HEK293 (cell line): ENCODE measurements around the gene OPN4.
A peak's percentile ranks its signal among the peaks of the same experiment; 100 is the strongest.

Experiments used
- KLF1 ChIP-seq: fragments of 450-650 bp; formaldehyde crosslinking; IDR thresholded peaks from 2 replicates; pipeline ENCODE4 v1.5.1; 2016; ENCODE audit warnings: missing biosample characterization, missing genetic modification characterization
- KLF8 ChIP-seq: fragments of 450-650 bp; formaldehyde crosslinking; IDR thresholded peaks from 2 replicates; pipeline ENCODE4 v1.5.1; 2016; ENCODE audit warnings: missing biosample characterization, missing genetic modification characterization
- MEIS1 ChIP-seq: sonication (generic); formaldehyde crosslinking; IDR thresholded peaks from 2 replicates; pipeline ENCODE4 v1.8.1; 2022; ENCODE audit warnings: missing genetic modification reagents, mild to moderate bottlenecking, borderline replicate concordance
- OVOL3 ChIP-seq: fragments of 450-650 bp; formaldehyde crosslinking; IDR thresholded peaks from 2 replicates; pipeline ENCODE4 v1.5.1; 2016; ENCODE audit warnings: missing biosample characterization, missing genetic modification characterization
- YY1 ChIP-seq: fragments of 450-650 bp; formaldehyde crosslinking; IDR thresholded peaks from 2 replicates; pipeline ENCODE4 v1.5.1; 2018; ENCODE audit warnings: missing biosample characterization, missing genetic modification characterization
- ZBTB1 ChIP-seq: fragments of 450-650 bp; formaldehyde crosslinking; IDR thresholded peaks from 2 replicates; pipeline ENCODE4 v1.5.1; 2016; ENCODE audit warnings: missing biosample characterization, missing genetic modification characterization
- ZBTB8A ChIP-seq: fragments of 450-650 bp; formaldehyde crosslinking; IDR thresholded peaks from 2 replicates; pipeline ENCODE4 v1.5.1; 2016; ENCODE audit warnings: missing biosample characterization, missing genetic modification characterization
- ZFP3 ChIP-seq: fragments of 450-650 bp; formaldehyde crosslinking; IDR thresholded peaks from 2 replicates; pipeline ENCODE4 v1.5.1; 2016; ENCODE audit warnings: low read depth, missing biosample characterization, missing genetic modification characterization
- ZNF132 ChIP-seq: fragments of 450-650 bp; formaldehyde crosslinking; IDR thresholded peaks from 2 replicates; pipeline ENCODE4 v1.5.1; 2017; ENCODE audit warnings: missing biosample characterization, missing genetic modification characterization, borderline replicate concordance
- ZNF223 ChIP-seq: fragments of 450-650 bp; formaldehyde crosslinking; IDR thresholded peaks from 2 replicates; pipeline ENCODE4 v1.5.1; 2016; ENCODE audit warnings: missing biosample characterization, missing genetic modification characterization
- ZNF335 ChIP-seq: fragments of 450-650 bp; formaldehyde crosslinking; conservative IDR thresholded peaks from 2 replicates; pipeline ENCODE4 v1.5.1; 2016; ENCODE audit warnings: missing biosample characterization, missing genetic modification characterization
- ZNF423 ChIP-seq: fragments of 450-650 bp; formaldehyde crosslinking; IDR thresholded peaks from 2 replicates; pipeline ENCODE4 v1.5.1; 2016; ENCODE audit warnings: missing biosample characterization, missing genetic modification characterization
- ZNF48 ChIP-seq: fragments of 450-650 bp; formaldehyde crosslinking; IDR thresholded peaks from 2 replicates; pipeline ENCODE4 v1.5.1; 2016; ENCODE audit warnings: missing biosample characterization, missing genetic modification characterization
- ZNF549 ChIP-seq: fragments of 450-650 bp; IDR thresholded peaks from 2 replicates; pipeline ENCODE4 v1.5.1; 2018; ENCODE audit warnings: missing biosample characterization, missing genetic modification characterization, mild to moderate bottlenecking, inconsistent platforms, moderate library complexity
- ZNF600 ChIP-seq: fragments of 450-650 bp; formaldehyde crosslinking; IDR thresholded peaks from 2 replicates; pipeline ENCODE4 v1.5.1; 2016; ENCODE audit warnings: missing biosample characterization, missing genetic modification characterization
- ZNF660 ChIP-seq: fragments of 450-650 bp; IDR thresholded peaks from 2 replicates; pipeline ENCODE4 v1.5.1; 2018; ENCODE audit warnings: missing biosample characterization, mild to moderate bottlenecking, missing genetic modification characterization
- ZNF76 ChIP-seq: fragments of 450-650 bp; formaldehyde crosslinking; IDR thresholded peaks from 2 replicates; pipeline ENCODE4; 2016; ENCODE audit warnings: low read depth, missing biosample characterization, missing genetic modification characterization, borderline replicate concordance
- TF ChIP-seq, protein P1 (sequence below): fragments of 450-650 bp; formaldehyde crosslinking; conservative IDR thresholded peaks from 2 replicates; pipeline ENCODE4 v1.5.1; 2016; ENCODE audit warnings: low read depth, missing biosample characterization, missing genetic modification characterization
- TF ChIP-seq, protein P2 (sequence below): fragments of 450-650 bp; formaldehyde crosslinking; IDR thresholded peaks from 2 replicates; pipeline ENCODE4 v1.5.1; 2016; ENCODE audit warnings: missing biosample characterization, missing genetic modification characterization
- TF ChIP-seq, protein P3 (sequence below): fragments of 450-650 bp; formaldehyde crosslinking; IDR thresholded peaks from 2 replicates; pipeline ENCODE4 v1.5.1; 2016; ENCODE audit warnings: missing biosample characterization, missing genetic modification characterization
- TF ChIP-seq, protein P4 (sequence below): fragments of 450-650 bp; formaldehyde crosslinking; IDR thresholded peaks from 2 replicates; pipeline ENCODE4 v1.5.1; 2017; ENCODE audit warnings: missing biosample characterization, missing genetic modification characterization
- TF ChIP-seq, protein P5 (sequence below): fragments of 450-650 bp; formaldehyde crosslinking; IDR thresholded peaks from 2 replicates; pipeline ENCODE4 v1.5.1; 2016; ENCODE audit warnings: missing biosample characterization, missing genetic modification characterization
- TF ChIP-seq, protein P6 (sequence below): fragments of 450-650 bp; IDR thresholded peaks from 2 replicates; pipeline ENCODE4 v1.5.1; 2018; ENCODE audit warnings: missing biosample characterization, mild to moderate bottlenecking, missing genetic modification characterization
- TF ChIP-seq, protein P7 (sequence below): fragments of 450-650 bp; formaldehyde crosslinking; IDR thresholded peaks from 2 replicates; pipeline ENCODE4 v1.5.1; 2016; ENCODE audit warnings: missing biosample characterization, missing genetic modification characterization

The OPN4 gene

DNA sequence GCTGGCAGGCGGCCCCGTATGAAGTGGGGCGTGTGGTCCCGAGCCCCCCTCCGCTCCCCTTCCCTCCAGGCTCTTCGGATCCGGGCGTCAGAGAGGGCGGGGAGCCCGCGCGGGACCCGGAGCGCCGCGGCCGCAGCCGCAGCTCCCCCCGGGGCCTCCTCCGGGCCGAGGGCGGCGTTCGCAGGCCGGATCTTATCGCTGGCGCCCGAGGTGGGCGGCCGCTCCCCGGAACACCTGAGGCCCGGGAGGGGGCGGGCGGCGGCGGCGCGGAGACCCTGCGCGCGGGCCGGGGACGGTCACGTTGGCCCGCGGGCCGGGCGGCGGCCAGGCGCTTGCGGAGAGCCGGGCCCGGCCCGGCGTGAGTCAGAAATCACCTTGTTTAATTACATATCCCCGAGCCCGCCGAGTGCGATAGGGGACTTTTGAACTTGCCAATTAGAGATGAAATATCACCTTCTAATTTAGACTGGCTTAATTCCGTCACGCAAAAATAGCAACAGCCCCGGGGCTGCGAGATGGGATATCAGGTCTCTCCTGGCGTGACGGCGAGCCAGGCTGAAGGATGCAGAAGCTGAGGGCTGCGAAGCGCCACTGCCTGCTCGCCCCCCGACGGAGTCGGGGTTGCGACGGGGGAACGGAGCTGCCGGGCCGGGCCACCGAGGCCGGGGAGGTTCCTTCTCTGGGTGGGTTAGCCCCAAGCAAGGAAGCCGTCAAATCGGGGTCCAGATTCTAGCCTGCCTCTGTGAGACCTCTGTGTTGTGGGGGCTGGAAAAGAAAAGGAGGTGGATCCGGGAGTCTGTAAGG, 57.4 kb downstream of the OPN4 start (continued):
- TF ChIP-seq, protein P1, sequence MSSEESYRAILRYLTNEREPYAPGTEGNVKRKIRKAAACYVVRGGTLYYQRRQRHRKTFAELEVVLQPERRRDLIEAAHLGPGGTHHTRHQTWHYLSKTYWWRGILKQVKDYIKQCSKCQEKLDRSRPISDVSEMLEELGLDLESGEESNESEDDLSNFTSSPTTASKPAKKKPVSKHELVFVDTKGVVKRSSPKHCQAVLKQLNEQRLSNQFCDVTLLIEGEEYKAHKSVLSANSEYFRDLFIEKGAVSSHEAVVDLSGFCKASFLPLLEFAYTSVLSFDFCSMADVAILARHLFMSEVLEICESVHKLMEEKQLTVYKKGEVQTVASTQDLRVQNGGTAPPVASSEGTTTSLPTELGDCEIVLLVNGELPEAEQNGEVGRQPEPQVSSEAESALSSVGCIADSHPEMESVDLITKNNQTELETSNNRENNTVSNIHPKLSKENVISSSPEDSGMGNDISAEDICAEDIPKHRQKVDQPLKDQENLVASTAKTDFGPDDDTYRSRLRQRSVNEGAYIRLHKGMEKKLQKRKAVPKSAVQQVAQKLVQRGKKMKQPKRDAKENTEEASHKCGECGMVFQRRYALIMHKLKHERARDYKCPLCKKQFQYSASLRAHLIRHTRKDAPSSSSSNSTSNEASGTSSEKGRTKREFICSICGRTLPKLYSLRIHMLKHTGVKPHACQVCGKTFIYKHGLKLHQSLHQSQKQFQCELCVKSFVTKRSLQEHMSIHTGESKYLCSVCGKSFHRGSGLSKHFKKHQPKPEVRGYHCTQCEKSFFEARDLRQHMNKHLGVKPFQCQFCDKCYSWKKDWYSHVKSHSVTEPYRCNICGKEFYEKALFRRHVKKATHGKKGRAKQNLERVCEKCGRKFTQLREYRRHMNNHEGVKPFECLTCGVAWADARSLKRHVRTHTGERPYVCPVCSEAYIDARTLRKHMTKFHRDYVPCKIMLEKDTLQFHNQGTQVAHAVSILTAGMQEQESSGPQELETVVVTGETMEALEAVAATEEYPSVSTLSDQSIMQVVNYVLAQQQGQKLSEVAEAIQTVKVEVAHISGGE: 0 out of 2 replicates have a peak, but pooled peaks have one; percentile 20
- TF ChIP-seq, protein P2, sequence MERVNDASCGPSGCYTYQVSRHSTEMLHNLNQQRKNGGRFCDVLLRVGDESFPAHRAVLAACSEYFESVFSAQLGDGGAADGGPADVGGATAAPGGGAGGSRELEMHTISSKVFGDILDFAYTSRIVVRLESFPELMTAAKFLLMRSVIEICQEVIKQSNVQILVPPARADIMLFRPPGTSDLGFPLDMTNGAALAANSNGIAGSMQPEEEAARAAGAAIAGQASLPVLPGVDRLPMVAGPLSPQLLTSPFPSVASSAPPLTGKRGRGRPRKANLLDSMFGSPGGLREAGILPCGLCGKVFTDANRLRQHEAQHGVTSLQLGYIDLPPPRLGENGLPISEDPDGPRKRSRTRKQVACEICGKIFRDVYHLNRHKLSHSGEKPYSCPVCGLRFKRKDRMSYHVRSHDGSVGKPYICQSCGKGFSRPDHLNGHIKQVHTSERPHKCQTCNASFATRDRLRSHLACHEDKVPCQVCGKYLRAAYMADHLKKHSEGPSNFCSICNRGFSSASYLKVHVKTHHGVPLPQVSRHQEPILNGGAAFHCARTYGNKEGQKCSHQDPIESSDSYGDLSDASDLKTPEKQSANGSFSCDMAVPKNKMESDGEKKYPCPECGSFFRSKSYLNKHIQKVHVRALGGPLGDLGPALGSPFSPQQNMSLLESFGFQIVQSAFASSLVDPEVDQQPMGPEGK: peak; percentile 80
- no peak for TF ChIP-seq ZNF223
- no peak for TF ChIP-seq ZFP3 (tag by site-specific recombination)
- no peak for TF ChIP-seq KLF1 (tag by site-specific recombination)
- TF ChIP-seq ZNF132 (tag by site-specific recombination): no peak
- no peak for TF ChIP-seq ZNF423 (tag by site-specific recombination)
- TF ChIP-seq ZBTB1 (tag by site-specific recombination): no peak
- TF ChIP-seq, protein P3, sequence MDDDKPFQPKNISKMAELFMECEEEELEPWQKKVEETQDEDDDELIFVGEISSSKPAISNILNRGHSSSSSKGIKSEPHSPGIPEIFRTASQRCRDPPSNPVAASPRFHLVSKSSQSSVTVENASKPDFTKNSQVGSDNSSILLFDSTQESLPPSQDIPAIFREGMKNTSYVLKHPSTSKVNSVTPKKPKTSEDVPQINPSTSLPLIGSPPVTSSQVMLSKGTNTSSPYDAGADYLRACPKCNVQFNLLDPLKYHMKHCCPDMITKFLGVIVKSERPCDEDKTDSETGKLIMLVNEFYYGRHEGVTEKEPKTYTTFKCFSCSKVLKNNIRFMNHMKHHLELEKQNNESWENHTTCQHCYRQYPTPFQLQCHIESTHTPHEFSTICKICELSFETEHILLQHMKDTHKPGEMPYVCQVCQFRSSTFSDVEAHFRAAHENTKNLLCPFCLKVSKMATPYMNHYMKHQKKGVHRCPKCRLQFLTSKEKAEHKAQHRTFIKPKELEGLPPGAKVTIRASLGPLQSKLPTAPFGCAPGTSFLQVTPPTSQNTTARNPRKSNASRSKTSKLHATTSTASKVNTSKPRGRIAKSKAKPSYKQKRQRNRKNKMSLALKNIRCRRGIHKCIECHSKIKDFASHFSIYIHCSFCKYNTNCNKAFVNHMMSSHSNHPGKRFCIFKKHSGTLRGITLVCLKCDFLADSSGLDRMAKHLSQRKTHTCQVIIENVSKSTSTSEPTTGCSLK (tag by site-specific recombination): no peak
- no peak for TF ChIP-seq KLF8 (tag by site-specific recombination)
- peak; percentile 74 for TF ChIP-seq ZNF335
- TF ChIP-seq OVOL3: no peak
- TF ChIP-seq, protein P4, sequence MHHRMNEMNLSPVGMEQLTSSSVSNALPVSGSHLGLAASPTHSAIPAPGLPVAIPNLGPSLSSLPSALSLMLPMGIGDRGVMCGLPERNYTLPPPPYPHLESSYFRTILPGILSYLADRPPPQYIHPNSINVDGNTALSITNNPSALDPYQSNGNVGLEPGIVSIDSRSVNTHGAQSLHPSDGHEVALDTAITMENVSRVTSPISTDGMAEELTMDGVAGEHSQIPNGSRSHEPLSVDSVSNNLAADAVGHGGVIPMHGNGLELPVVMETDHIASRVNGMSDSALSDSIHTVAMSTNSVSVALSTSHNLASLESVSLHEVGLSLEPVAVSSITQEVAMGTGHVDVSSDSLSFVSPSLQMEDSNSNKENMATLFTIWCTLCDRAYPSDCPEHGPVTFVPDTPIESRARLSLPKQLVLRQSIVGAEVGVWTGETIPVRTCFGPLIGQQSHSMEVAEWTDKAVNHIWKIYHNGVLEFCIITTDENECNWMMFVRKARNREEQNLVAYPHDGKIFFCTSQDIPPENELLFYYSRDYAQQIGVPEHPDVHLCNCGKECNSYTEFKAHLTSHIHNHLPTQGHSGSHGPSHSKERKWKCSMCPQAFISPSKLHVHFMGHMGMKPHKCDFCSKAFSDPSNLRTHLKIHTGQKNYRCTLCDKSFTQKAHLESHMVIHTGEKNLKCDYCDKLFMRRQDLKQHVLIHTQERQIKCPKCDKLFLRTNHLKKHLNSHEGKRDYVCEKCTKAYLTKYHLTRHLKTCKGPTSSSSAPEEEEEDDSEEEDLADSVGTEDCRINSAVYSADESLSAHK (tag by site-specific recombination): no peak
- peak; percentile 66 for TF ChIP-seq ZNF600
- no peak for TF ChIP-seq ZNF549 (tag by site-specific recombination)
- no peak for TF ChIP-seq YY1 (tag by site-specific recombination)
- no peak for TF ChIP-seq MEIS1
- 0 out of 2 replicates have a peak, but pooled peaks have one; percentile 9 for TF ChIP-seq ZNF76 (tag by site-specific recombination)
- TF ChIP-seq, protein P5, sequence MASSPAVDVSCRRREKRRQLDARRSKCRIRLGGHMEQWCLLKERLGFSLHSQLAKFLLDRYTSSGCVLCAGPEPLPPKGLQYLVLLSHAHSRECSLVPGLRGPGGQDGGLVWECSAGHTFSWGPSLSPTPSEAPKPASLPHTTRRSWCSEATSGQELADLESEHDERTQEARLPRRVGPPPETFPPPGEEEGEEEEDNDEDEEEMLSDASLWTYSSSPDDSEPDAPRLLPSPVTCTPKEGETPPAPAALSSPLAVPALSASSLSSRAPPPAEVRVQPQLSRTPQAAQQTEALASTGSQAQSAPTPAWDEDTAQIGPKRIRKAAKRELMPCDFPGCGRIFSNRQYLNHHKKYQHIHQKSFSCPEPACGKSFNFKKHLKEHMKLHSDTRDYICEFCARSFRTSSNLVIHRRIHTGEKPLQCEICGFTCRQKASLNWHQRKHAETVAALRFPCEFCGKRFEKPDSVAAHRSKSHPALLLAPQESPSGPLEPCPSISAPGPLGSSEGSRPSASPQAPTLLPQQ (tag by site-specific recombination): peak; percentile 12; the same call in 1 of the 2 replicates
- TF ChIP-seq, protein P6, sequence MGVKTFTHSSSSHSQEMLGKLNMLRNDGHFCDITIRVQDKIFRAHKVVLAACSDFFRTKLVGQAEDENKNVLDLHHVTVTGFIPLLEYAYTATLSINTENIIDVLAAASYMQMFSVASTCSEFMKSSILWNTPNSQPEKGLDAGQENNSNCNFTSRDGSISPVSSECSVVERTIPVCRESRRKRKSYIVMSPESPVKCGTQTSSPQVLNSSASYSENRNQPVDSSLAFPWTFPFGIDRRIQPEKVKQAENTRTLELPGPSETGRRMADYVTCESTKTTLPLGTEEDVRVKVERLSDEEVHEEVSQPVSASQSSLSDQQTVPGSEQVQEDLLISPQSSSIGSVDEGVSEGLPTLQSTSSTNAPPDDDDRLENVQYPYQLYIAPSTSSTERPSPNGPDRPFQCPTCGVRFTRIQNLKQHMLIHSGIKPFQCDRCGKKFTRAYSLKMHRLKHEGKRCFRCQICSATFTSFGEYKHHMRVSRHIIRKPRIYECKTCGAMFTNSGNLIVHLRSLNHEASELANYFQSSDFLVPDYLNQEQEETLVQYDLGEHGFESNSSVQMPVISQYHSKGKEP (tag by site-specific recombination): no peak
- TF ChIP-seq ZNF48: no peak
- TF ChIP-seq ZBTB8A: peak; percentile 62
- TF ChIP-seq ZNF660 (tag by site-specific recombination): peak; percentile 26; the same call in 1 of the 2 replicates
- TF ChIP-seq, protein P7, sequence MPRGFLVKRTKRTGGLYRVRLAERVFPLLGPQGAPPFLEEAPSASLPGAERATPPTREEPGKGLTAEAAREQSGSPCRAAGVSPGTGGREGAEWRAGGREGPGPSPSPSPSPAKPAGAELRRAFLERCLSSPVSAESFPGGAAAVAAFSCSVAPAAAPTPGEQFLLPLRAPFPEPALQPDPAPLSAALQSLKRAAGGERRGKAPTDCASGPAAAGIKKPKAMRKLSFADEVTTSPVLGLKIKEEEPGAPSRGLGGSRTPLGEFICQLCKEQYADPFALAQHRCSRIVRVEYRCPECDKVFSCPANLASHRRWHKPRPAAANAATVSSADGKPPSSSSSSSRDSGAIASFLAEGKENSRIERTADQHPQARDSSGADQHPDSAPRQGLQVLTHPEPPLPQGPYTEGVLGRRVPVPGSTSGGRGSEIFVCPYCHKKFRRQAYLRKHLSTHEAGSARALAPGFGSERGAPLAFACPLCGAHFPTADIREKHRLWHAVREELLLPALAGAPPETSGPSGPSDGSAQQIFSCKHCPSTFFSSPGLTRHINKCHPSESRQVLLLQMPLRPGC: no peak
